WI38 (cell line): Measurements from ENCODE around the gene EFR3B.
"Not testable (repeated sequence)": the region's sequence is repeated elsewhere in the genome, so short reads cannot be mapped to it uniquely, and the experiment has no call there.

Experiments
- H3K4me3 ChIP-seq: 2 replicates; pipeline ENCODE4 v1.5.1; 2011; ENCODE audit warnings: low read depth, mild to moderate bottlenecking, control low read depth, low read length
- TF ChIP-seq, protein P1 (sequence below): IDR thresholded peaks from 2 replicates; pipeline ENCODE4 v1.5.1; 2012; ENCODE audit warnings: low read depth, mild to moderate bottlenecking, control low read depth, low read length

Gene EFR3B

DNA sequence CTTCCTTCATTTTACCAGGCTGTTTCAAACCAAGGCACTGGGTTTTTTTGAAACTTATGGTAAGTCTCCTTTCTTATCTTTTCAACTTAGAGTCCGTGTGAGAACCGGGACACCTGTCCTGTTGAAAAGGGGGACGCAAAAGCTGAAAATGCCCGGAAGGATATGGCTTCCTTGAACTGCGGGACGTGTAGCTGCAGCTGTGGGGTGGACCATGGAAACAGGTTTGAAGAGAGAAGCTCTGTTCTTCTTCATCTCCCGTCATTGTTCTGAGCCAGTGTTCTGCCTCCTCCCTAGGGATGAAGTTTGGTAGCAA, 40.6 kb upstream of the EFR3B start:
- TF ChIP-seq, protein P1, sequence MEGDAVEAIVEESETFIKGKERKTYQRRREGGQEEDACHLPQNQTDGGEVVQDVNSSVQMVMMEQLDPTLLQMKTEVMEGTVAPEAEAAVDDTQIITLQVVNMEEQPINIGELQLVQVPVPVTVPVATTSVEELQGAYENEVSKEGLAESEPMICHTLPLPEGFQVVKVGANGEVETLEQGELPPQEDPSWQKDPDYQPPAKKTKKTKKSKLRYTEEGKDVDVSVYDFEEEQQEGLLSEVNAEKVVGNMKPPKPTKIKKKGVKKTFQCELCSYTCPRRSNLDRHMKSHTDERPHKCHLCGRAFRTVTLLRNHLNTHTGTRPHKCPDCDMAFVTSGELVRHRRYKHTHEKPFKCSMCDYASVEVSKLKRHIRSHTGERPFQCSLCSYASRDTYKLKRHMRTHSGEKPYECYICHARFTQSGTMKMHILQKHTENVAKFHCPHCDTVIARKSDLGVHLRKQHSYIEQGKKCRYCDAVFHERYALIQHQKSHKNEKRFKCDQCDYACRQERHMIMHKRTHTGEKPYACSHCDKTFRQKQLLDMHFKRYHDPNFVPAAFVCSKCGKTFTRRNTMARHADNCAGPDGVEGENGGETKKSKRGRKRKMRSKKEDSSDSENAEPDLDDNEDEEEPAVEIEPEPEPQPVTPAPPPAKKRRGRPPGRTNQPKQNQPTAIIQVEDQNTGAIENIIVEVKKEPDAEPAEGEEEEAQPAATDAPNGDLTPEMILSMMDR, result no peak
- no peak overlapping the region for H3K4me3 ChIP-seq

DNA sequence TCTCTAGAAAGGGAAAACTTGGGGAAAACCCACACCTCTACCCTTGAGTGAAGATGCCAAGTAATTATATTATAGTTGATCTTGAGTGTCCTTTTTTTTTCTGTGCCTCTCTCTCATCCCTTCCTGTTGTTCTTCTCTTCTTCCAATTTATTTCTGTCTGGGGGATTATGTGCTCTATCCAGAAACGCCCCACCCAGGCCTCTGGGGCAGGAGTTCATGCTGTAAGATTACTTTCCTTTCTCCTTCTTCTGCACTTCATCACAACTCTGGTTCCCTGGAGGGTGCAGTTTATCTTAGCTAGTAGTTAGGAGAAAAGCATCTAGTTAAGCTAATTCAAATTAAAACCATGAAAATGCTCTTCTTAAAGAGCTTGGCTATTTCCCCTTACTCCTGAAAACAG, 39.8 kb upstream of the EFR3B start:
- TF ChIP-seq, protein P1, result no peak
- H3K4me3 ChIP-seq, result no peak overlapping the region

DNA sequence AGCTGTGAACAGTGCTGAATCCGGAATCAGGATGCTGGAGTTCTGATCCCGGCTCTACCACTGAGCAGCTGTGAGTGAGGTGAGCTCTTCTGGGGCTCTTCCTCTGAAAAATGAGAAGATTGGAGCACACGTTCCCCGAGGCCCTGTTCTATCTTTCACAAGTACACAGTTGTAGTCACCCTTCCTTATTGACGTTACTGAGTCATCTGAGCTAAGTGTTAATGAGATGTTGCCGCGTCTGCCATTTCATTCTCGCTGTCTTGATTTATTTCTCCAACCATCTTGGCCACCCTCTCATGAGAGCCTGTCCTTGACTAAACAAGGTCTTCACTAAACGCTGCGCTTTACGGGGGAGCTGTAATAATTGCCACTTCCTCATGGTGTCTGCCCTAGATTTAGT, 31.9 kb upstream of the EFR3B start:
- TF ChIP-seq, protein P1, result no peak
- H3K4me3 ChIP-seq, result no peak overlapping the region

DNA sequence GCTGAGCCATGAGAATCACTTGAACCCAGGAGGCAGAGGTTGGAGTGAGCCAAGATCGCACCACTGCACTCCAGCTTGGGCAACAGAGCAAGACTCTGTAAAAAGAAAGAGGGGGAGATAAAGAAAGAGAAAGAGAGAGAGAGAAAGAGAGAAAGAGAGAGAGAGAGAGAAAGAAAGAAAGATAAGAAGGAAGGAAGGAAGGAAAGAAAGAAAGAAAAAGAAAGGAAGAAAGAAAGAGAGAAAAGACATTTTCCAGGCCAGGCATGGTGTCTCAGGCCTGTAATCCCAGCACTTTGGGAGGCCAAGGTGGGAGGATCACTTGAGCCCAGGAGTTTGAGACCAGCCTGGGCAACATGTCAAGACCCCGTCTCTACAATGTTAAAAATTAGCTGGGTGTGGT, 30.5 kb upstream of the EFR3B start:
- H3K4me3 ChIP-seq, result not testable (repeated sequence)

DNA sequence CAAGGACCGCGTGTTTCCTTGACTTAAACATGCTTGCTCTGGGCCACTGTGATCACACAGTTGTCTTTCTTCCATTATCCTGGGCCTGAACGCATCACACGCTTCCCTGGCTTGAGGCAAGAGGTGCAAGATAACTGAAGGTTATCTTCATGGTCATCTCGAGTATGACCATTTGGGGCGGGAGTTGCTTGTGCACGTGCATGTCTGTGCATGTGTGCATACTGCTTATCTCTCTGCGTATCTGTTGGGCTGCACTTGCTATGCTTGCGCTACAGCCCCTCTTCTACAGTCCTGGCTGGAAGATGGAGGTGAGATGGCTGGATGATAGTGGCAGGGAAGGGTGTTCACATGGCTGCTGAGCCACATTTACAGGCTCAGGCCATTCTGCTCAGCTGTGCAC, 27.2 kb upstream of the EFR3B start:
- H3K4me3 ChIP-seq, result no peak overlapping the region
- TF ChIP-seq, protein P1, result no peak

DNA sequence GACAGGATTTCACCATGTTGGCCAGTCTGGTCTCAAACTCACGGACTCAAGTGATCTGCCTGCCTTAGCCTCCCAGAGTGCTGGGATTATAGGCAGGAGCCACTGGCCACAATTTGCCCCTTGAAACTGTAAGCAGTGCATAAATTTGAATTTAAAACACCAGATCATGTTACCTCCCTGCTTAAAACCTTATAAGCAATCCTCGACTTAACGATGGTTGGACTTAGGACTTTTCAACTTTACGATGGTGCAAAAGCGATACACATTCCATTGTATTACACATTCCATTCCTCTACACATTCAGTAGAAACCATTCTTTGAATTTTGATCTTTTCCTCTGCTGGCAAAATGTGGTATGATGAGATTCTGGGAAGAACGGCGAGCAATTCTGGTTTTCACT, 23.2 kb upstream of the EFR3B start:
- no peak overlapping the region for H3K4me3 ChIP-seq
- TF ChIP-seq, protein P1, result no peak

DNA sequence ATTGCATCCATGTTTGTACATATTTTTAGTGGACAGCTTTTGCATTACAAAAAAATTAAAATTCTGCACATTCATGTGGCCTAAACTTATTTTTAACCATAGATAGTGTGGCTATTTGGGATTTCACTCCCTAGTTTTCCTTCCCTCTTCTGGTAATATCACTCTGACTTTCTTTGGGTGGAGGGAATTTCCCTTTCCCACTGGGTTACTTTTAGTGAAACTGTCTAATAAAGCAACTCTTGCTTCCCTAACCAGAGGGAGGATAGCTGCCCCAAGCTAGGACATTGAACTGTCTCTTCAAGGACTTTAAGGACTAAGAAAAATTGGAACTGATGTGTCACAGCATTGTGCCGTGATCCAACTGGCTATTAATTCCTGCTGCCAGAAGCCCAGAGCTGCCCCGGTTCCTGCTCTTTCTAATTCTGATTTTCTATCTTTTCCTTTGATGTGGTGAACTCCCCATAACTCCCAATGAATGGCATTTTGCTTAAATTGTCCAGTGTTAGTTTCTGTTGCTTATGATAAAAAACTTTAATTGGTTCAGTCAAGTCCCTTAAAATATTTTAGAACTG, 20.0 kb upstream of the EFR3B start:
- no peak overlapping the region for H3K4me3 ChIP-seq

DNA sequence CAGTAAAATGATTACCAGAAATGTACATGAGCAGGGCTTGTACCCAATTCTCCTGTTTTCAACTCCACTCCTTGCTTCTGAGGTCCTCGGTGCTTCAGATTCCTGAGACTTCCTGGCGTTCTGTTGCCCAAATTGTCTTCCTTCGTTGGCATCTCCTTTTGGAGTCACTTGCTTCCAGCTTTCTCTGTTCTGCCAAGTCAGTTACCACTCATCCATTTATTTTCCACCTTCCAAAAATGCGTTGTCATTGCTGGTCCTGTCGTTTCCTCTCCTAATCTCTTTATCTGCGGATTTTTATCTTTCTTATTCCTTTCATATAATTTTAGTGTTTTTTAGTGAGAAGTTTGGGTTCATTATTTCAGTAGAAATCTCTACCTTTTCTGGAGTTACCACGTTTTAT, 18.5 kb upstream of the EFR3B start:
- TF ChIP-seq, protein P1, result no peak

More for the DNA sequence above, 20.0 kb upstream of the EFR3B start:
- TF ChIP-seq, protein P1, result no peak

More for the DNA sequence above, 18.5 kb upstream of the EFR3B start:
- no peak overlapping the region for H3K4me3 ChIP-seq
